ENCODE measurements around the gene DAPK2.
"Not testable (repeated sequence)": the region's sequence is repeated elsewhere in the genome, so short reads cannot be mapped to it uniquely, and the experiment has no call there.

DAPK2 gene

GRCh38 chr15:64053674-64054073 lies 7.4 kb upstream of the DAPK2 start:
- DNase-seq (ENCODE audit: low spot score): not testable (repeated sequence)

DNA sequence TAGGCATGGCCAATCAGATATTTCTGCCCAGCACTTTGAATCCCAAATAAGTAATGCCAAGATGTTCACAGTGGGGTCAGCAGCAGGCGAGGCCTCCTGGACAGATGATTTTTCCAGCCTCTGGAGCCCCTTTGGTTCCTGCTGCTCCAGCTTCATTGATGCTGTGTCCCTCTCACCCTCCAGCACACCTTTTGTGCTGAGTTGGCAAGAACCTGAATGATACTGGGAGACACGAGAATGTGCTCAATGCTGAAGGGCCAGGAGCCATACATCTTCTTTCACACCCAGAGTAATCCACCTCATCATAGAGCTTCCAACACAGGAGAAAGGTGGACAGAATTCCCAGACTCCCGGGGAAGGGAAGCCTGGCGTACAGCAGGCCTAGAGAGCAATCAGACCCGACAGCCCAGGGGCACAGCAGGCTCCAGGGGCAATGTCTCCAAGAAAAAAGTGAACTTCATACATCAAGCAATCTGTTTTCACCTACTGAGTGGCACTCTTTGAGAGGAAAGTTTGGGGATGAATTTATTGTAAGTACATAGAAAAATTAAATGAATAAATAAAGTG lies 6.7 kb upstream of the DAPK2 start:
- no peak for DNase-seq (ENCODE audit: low spot score)

GRCh38 chr15:64051407-64052259 lies 5.3 kb upstream of the DAPK2 start:
- no peak for DNase-seq (ENCODE audit: low spot score)

DNA sequence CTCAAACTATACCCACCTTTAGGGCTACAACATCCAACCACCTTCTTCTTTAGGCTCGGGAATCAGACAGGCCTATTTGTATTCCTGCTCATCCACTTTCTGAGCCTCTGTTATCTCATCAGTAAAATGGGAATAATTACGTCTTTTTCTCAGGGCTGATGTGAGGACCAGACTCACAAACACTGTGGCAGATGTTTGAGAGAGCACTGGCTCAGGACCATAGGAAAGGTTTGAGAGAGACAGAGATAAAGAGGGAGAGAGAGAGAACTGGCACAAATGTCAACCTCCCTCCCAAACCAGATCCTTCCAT lies 4.8 kb upstream of the DAPK2 start:
- no peak for DNase-seq (ENCODE audit: low spot score)

DNA sequence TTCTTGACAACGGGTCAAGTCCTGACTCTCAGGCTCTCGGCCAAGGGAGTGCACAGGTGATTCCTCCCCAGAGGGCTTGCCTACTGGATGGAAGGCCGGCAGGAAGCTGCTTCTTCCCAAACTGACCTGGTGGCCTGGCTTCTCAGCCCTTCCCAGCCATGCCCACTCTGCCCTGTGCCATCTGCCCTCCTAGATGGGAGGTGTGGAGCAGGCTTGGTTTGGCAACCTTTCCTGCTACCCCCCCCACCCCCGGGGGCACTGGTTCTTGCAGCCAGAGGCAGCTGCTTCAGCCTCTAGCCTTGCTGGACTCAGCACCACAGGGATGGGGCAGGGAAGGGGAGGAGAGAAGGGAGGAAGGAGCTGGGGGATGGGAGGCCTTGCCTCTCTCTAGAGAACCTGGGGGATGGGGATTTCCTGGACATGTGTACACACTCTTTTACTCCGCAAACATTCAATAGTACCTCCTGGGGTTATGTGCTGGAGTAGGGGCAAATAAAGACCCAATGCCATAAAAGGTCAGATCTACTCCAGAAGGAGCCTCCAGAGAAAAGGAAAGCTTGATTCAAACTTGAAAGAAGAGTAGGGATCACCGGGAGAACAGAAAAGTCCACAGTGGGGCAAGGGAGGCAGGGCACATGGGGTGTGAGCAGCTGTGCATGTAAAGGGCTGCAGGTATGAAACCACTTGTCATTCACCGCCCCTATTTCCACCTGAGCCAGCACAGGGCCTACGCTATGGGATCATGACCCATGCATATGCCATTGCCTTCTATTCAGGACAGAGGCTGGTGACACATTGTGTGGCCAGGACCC lies 4.2 kb upstream of the DAPK2 start:
- DNase-seq (ENCODE audit: low spot score): no peak

GRCh38 chr15:64048781-64049460 lies 2.6 kb upstream of the DAPK2 start:
- no peak for DNase-seq (ENCODE audit: low spot score)

- DNase-seq (ENCODE audit: low spot score): no peak
Observed at GRCh38 chr15:64045774-64046420, 388 bp downstream of the DAPK2 start.

DNA sequence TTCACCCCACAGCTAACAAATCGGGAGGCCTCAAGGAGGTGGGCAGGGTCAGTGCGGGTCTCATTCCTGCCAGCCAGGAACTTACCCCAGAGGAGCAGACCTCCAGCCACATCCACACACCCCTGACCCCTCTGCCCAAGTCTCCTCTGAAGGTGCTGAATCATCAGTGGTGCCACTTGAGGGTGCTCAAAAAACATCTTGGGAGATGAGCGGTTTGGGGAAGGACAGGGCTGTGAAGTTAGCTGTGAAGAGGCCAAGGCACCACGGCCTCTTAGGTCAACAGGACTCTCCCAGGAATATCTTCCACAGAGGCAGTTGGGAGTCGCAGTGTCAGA lies 1.2 kb downstream of the DAPK2 start:
- no peak for DNase-seq (ENCODE audit: low spot score)

GRCh38 chr15:64044300-64045100 lies 1.8 kb downstream of the DAPK2 start:
- DNase-seq (ENCODE audit: low spot score): no peak

GRCh38 chr15:64038878-64039610 lies 7.2 kb downstream of the DAPK2 start:
- DNase-seq (ENCODE audit: low spot score): no peak

GRCh38 chr15:64037966-64038365 lies 8.3 kb downstream of the DAPK2 start:
- no peak for DNase-seq (ENCODE audit: low spot score)

DNA sequence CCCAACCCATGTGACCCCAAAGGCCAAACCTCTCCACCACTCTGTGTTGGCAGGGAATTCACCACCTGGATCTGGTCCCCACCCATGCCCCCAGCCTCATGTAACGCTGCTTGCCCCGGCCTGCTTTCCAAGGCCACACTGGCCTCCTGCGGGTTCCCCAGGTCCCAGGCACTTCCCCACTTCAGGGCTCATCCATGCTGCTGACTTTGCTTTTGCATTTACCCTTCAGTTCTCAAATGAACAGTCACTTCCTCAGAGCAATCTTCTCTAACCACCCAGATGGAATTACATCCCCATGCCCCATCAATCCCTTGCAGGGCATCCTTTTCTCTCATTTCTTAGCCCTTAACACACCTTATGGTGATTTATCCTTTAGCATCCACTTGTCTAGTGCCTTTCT lies 9.2 kb downstream of the DAPK2 start:
- no peak for DNase-seq (ENCODE audit: low spot score)

DNA sequence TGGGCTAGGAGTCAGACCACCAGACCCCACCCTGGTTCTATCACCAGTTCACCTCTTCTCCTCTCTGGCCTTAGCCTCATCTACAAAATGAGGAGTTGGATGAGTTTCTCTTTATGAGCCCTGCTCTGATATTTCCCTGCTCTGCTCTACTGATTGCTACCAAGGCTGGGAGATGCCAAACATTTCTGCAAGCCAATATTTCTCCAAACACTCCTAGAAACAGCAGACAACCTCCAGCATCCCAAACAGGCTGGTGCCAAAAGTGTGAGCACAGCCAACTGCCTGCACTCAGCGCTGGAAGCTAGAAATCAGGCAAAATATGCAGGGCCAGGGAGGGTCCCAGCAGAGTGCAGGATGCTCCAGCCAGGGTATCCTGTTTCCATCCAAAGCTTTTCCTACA lies 10.8 kb downstream of the DAPK2 start:
- DNase-seq (ENCODE audit: low spot score): no peak

GRCh38 chr15:64034519-64034918 lies 11.8 kb downstream of the DAPK2 start:
- no peak for DNase-seq (ENCODE audit: low spot score)

DNA sequence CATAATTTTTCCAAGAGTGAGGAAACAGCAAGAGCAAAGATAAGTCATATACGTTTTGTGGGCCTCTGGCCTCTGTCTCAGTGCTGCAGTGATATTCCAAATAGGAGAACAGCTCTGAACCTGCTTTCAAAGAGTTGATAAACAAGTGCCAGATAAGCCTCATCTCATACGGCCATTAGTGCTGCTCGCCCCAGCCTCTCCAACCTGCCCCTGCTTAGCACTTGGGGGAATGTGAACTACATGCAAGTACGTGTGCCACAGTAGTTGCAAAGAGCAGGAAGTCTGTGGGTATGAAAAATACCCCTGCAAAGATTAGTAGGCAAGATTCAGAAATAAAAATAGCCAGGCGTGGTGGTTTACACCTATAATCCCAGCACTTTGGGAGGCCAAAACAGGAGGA lies 14.0 kb downstream of the DAPK2 start:
- DNase-seq (ENCODE audit: low spot score): no peak

GRCh38 chr15:64030123-64030522 lies 16.2 kb downstream of the DAPK2 start:
- DNase-seq (ENCODE audit: low spot score): no peak

DNA sequence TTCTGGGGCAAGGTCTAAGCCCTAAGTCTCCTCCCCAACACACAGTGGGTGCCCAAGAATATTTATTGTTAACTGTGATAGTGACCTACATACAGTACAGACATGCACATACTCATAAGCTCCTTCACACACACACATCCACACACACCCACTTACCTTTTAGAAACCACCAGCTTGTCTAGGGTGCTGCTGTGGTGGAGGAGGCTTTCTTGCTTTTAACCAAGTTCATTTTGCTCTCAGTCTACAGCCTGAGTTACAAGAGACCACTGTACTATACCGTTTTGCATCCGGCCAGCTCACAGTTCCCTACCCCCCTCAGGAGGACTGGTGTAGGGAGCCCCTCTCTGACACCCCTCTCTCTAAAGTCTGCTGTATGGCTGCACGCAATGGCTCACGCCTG lies 16.7 kb downstream of the DAPK2 start:
- DNase-seq (ENCODE audit: low spot score): no peak

DNA sequence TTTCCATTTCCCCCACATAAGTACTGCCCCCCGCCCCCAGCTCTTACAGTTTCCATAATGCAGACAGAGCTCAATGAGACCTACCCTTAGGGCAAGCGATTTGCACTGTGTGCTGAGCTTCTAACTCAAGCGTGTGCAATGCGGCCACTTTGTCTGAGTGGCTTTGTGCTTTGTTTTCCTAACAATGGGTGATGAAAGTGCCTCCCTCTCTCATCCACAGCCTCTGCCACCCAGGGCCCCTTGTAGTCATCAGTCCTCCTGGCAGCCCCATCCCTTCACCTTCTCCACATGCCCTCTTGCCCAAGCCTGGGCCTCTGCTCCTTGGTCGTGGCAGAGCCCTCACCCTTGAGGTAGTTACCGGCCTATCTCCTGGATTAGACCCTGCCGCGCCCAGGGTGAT lies 17.2 kb downstream of the DAPK2 start:
- DNase-seq (ENCODE audit: low spot score): no peak

- DNase-seq (ENCODE audit: low spot score): no peak
Observed at GRCh38 chr15:64026591-64026990, 19.7 kb downstream of the DAPK2 start.

GRCh38 chr15:64024172-64025050 lies 21.9 kb downstream of the DAPK2 start:
- DNase-seq (ENCODE audit: low spot score): no peak

All from hematopoietic multipotent progenitor cell treated with erythropoietin and hydrocortisone succinate and interleukin-3 and kit ligand, for 17 days (in vitro differentiated cells).